Measurements from ENCODE around the gene CIRBP. TPM values are rescaled to one million over a fixed set of nuclear protein-coding genes. Genes with fewer than 3 reads are reported as not detected.
A peak's percentile ranks its signal among the peaks of the same experiment; 100 is the strongest.

CIRBP gene
- total RNA-seq, 2 donors from 2014 or later, result 492 to 644 TPM

- Histone ChIP-seq H3K4me3 (peak overlapping the region; percentile 63), H3K4me1 (ENCODE audit: control insufficient read depth in 1 of 2, low read depth in 2 of 2) (peaks cover 2 to 6% of the 10 kb centered on the region in 2 donors), H3K9me3 (no peaks in the 10 kb centered on the region), H3K27ac (no peak overlapping the region), H3K36me3 (no peaks in the 10 kb centered on the region), H3K27me3 (replicated peaks; ENCODE audit: insufficient read depth) (peaks cover 6% of the 10 kb centered on the region)
- ATAC-seq (ENCODE audit: insufficient number of reproducible peaks, low FRiP score, low read depth), result no peak
- no peak for TF ChIP-seq CTCF (IDR thresholded peaks at IDR 0.05)
- no peak for DNase-seq (ENCODE audit: low spot score)
Measured at GRCh38 chr19:1324249-1324805, 55.2 kb downstream of the CIRBP start.

Other genes with a start within 250 kb of the CIRBP start
- 100 to 1,000 TPM; 183 to 267 TPM for gene TMEM259, start 248.2 kb upstream of the CIRBP start, total RNA-seq
- gene RNU6-2, start 247.8 kb upstream of the CIRBP start, total RNA-seq, result not detected
- 100 to 1,000 TPM in 1 of 2 donors, 10 to 100 TPM in 1; 96.9 to 193 TPM for gene CNN2, start 242.7 kb upstream of the CIRBP start, total RNA-seq
- 1 to 10 TPM; 6.0 to 7.0 TPM for gene ABCA7, start 229.2 kb upstream of the CIRBP start, total RNA-seq
- gene ARHGAP45, start 202.2 kb upstream of the CIRBP start, total RNA-seq, result 10 to 100 TPM; 37.9 to 42.6 TPM
- 100 to 1,000 TPM; 129 to 149 TPM for gene POLR2E, start 174.0 kb upstream of the CIRBP start, total RNA-seq
- 100 to 1,000 TPM; 259 to 441 TPM for gene GPX4, start 165.3 kb upstream of the CIRBP start, total RNA-seq
- 100 to 1,000 TPM in 1 of 2 donors, 10 to 100 TPM in 1; 55.4 to 182 TPM for gene SBNO2, start 95.1 kb upstream of the CIRBP start, total RNA-seq
- gene STK11, start 63.6 kb upstream of the CIRBP start, total RNA-seq, result 10 to 100 TPM; 60.2 to 70.0 TPM
- gene CBARP, start 31.3 kb upstream of the CIRBP start, total RNA-seq, result 1 to 10 TPM in 1 of 2 donors, under 1 TPM in 1; 0.27 to 1.9 TPM
- gene ATP5F1D, start 27.6 kb upstream of the CIRBP start, total RNA-seq, result 10 to 100 TPM; 40.4 to 45.1 TPM
- gene MIDN, start 20.7 kb upstream of the CIRBP start, total RNA-seq, result 100 to 1,000 TPM in 1 of 2 donors, 10 to 100 TPM in 1; 80.1 to 124 TPM
- gene FAM174C, start 6.2 kb downstream of the CIRBP start, total RNA-seq, result 10 to 100 TPM; 18.8 to 40.8 TPM
- not detected for gene EFNA2, start 16.5 kb downstream of the CIRBP start, total RNA-seq
- 100 to 1,000 TPM in 1 of 2 donors, 10 to 100 TPM in 1; 83.3 to 110 TPM for gene NDUFS7, start 114.6 kb downstream of the CIRBP start, total RNA-seq
- gene GAMT, start 132.2 kb downstream of the CIRBP start, total RNA-seq, result 10 to 100 TPM; 27.6 to 55.1 TPM
- gene DAZAP1, start 138.3 kb downstream of the CIRBP start, total RNA-seq, result 10 to 100 TPM; 34.9 to 76.9 TPM
- gene RPS15, start 169.1 kb downstream of the CIRBP start, total RNA-seq, result 1,000 to 10,000 TPM; 1,512 to 2,119 TPM
- under 1 TPM; 0.41 to 0.78 TPM for gene APC2, start 180.8 kb downstream of the CIRBP start, total RNA-seq
- 10 to 100 TPM; 28.6 to 54.6 TPM for gene C19orf25, start 209.9 kb downstream of the CIRBP start, total RNA-seq
- under 1 TPM; 0.56 to 0.68 TPM for gene PCSK4, start 221.0 kb downstream of the CIRBP start, total RNA-seq
- 1 to 10 TPM in 1 of 2 donors, under 1 TPM in 1; 0.35 to 1.6 TPM for gene REEP6, start 221.8 kb downstream of the CIRBP start, total RNA-seq
- 10 to 100 TPM; 22.2 to 36.2 TPM for gene ADAMTSL5, start 243.7 kb downstream of the CIRBP start, total RNA-seq